Measurements from ENCODE around the gene CYB561D2.
"Not testable (repeated sequence)": the region's sequence is repeated elsewhere in the genome, so short reads cannot be mapped to it uniquely, and the experiment has no call there.

CYB561D2 gene

GRCh38 chr3:50350527-50351322 lies at the start of gene CYB561D2, which contains the start of gene NPRL2:
Gene CYB561D2, plus strand, starts transcription at chr3:50350862. Its CDS starts 572 bp downstream, at chr3:50351434.
Gene NPRL2, minus strand, starts transcription at chr3:50350775. Its CDS starts 123 bp downstream, at chr3:50350652.
- DNase-seq (ENCODE audit: low spot score): peak; percentile 92

GRCh38 chr3:50302095-50303012 lies 48.3 kb upstream of the CYB561D2 start:
- no peak for DNase-seq (ENCODE audit: low spot score)

GRCh38 chr3:50303013-50303815 lies 47.4 kb upstream of the CYB561D2 start, which contains the start of gene HYAL1:
Gene HYAL1, minus strand, starts transcription at chr3:50303574. Its CDS starts 618 bp downstream, at chr3:50302956.
- peak; percentile 60 for DNase-seq (ENCODE audit: low spot score)

- no peak for DNase-seq (ENCODE audit: low spot score)
These were observed 46.1 kb upstream of the CYB561D2 start for GRCh38 chr3:50304601-50305000.

- not testable (repeated sequence) for DNase-seq (ENCODE audit: low spot score)
These were observed 38.6 kb upstream of the CYB561D2 start for GRCh38 chr3:50312041-50312440.

GRCh38 chr3:50314342-50314741 lies 36.3 kb upstream of the CYB561D2 start:
- DNase-seq (ENCODE audit: low spot score): no peak

- DNase-seq (ENCODE audit: low spot score): no peak
These were observed 35.8 kb upstream of the CYB561D2 start for GRCh38 chr3:50314816-50315215.

- peak; percentile 95 for DNase-seq (ENCODE audit: low spot score)
These were observed 33.9 kb upstream of the CYB561D2 start for GRCh38 chr3:50316657-50317242.

GRCh38 chr3:50317300-50317699 lies 33.4 kb upstream of the CYB561D2 start:
- DNase-seq (ENCODE audit: low spot score): peak; percentile 88

- no peak for DNase-seq (ENCODE audit: low spot score)
These were observed 32.5 kb upstream of the CYB561D2 start for GRCh38 chr3:50318163-50318562.

GRCh38 chr3:50318615-50319014 lies 32.0 kb upstream of the CYB561D2 start:
- no peak for DNase-seq (ENCODE audit: low spot score)

GRCh38 chr3:50319181-50319893 lies 31.3 kb upstream of the CYB561D2 start:
- no peak for DNase-seq (ENCODE audit: low spot score)

- no peak for DNase-seq (ENCODE audit: low spot score)
These were observed 30.6 kb upstream of the CYB561D2 start for GRCh38 chr3:50319894-50320625.

- no peak for DNase-seq (ENCODE audit: low spot score)
These were observed 29.8 kb upstream of the CYB561D2 start for GRCh38 chr3:50320853-50321335.

- DNase-seq (ENCODE audit: low spot score): peak; percentile 89
These were observed 29.1 kb upstream of the CYB561D2 start for GRCh38 chr3:50321336-50322114.

GRCh38 chr3:50322115-50322385 lies 28.6 kb upstream of the CYB561D2 start:
- no peak for DNase-seq (ENCODE audit: low spot score)

GRCh38 chr3:50322386-50323091 lies 28.1 kb upstream of the CYB561D2 start, which contains the start of gene HYAL2:
Gene HYAL2, minus strand, starts transcription at chr3:50322745. Its CDS starts 2,256 bp downstream, at chr3:50320489.
- no peak for DNase-seq (ENCODE audit: low spot score)

- no peak for DNase-seq (ENCODE audit: low spot score)
These were observed 27.5 kb upstream of the CYB561D2 start for GRCh38 chr3:50323092-50323600.

Data from SW480 (cell line).